BLaER1 treated with 17β-estradiol and CSF1 and Interleukin-3, amounts not matched to agents 10 nM and 100 nM (cell line): ENCODE measurements around the gene SEMA5A.

Source experiments
- H3K27ac ChIP-seq, 11 experiments: shearing (Covaris generic); formaldehyde crosslinking; 2 replicates each; pipeline ENCODE4 v1.8.1; 2022
- H3K27me3 ChIP-seq, 11 experiments: shearing (Covaris generic); formaldehyde crosslinking; 2 replicates each; pipeline ENCODE4 v1.8.1; 2022
- H3K36me3 ChIP-seq, 11 experiments: shearing (Covaris generic); formaldehyde crosslinking; 2 replicates each; pipeline ENCODE4 v1.8.1; 2022
- H3K4me1 ChIP-seq, 10 experiments: shearing (Covaris generic); formaldehyde crosslinking; 2 replicates each; pipeline ENCODE4 v1.8.1; 2022
- H3K4me2 ChIP-seq, 11 experiments: shearing (Covaris generic); formaldehyde crosslinking; 2 replicates each; pipeline ENCODE4 v1.8.1; 2022
- H3K4me3 ChIP-seq, 10 experiments: shearing (Covaris generic); formaldehyde crosslinking; 2 replicates each; pipeline ENCODE4 v1.8.1; 2022
- H3K9ac ChIP-seq, 11 experiments: shearing (Covaris generic); formaldehyde crosslinking; 2 replicates each; pipeline ENCODE4 v1.8.1; 2022
- H3K9me3 ChIP-seq, 11 experiments: shearing (Covaris generic); formaldehyde crosslinking; replicated peaks in 1 of 11; 2 replicates each; pipeline ENCODE4 v1.8.1; 2022
- H4K20me1 ChIP-seq, 11 experiments: shearing (Covaris generic); formaldehyde crosslinking; 2 replicates each; pipeline ENCODE4 v1.8.1; 2022
- Cebpa-rat ChIP-seq, 11 experiments: shearing (Covaris generic); IDR thresholded peaks; 2 replicates each; pipeline ENCODE4 v1.8.1; 2022

The SEMA5A gene

DNA sequence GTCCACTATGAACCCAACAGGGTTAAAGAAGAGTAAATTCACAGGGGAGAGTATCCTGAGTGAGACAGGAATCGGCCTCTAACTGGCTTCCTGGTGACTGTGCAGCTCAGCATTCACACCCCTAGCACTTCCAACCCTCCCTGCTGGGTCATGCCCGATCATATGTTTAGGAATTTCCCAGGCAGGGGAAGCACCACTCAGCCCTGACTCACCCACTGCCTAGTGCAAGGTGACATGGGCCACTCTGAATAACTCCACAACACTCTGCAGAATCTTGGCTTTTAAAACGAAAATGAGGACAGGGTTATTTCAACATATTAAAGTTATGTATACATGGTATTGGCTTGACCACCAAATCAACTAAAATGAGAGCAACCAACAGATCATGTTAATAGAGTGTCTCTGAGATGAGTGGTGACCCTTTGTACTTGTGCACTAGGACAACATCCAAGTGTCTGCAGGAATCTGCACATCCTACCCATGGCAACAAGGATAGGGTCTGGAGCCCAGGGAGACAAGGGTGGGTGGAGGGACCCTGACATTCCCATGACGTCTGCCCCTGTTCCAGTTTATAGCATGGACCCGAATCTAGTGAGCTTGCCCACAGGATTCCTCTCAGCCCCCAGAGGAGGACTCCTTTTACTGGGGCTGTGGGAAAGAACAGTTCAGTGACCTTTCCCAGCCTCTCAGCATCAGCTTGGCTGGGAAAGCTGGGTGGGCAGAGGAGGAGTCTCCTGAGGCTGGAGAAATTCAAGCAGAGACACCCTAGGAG is 485.8 kb downstream of the SEMA5A start:
- Histone ChIP-seq H3K4me3 (no peak overlapping the region), H3K4me2 (peak overlapping the region in 10 of 11 experiments; percentile 6 to 89 (median 62); a peak in 15 of 22 replicates), H3K27me3 (no peaks in the 10 kb centered on the region), H3K36me3 (no peaks in the 10 kb centered on the region), H3K27ac (peak overlapping the region in 2 of 11 experiments; percentile 3 to 13; a peak in 1 of 22 replicates), H4K20me1 (no peaks in the 10 kb centered on the region; a peak in 1 of 22 replicates), H3K4me1 (peaks cover 5 to 91% (median 68%) of the 10 kb centered on the region in 10 experiments; a peak in 17 of 20 replicates), H3K9ac (no peak overlapping the region), H3K9me3 (peaks cover 0 to 8% (median 5%) of the 10 kb centered on the region in 11 experiments; a peak in 6 of 22 replicates)
- no peak for TF ChIP-seq Cebpa-rat (IDR thresholded peaks at IDR 0.05)

DNA sequence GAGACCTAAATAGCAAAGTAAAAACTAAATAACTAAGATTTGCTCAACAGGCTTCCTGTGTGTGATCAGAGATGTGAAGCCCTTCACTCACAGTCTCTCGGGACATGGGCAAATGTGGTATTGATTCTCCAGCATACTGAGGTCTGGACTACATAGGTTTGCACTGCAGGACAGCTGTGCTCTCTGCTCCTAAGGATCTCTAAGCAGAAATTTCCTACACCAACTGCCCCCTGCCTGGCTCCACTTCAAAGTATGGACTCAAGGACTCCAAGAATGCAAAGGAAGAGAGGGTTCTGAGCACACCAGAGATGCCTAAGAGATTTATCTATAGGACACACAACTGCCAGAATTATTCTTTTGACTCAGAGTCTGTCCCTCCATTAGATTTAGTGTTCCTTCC is 487.2 kb downstream of the SEMA5A start:
- Histone ChIP-seq H3K4me2 (peak overlapping the region in 9 of 11 experiments; percentile 4 to 89 (median 62); a peak in 15 of 22 replicates), H3K9me3 (peaks cover 0 to 8% (median 0%) of the 10 kb centered on the region in 11 experiments; a peak in 4 of 22 replicates), H3K9ac (peak overlapping the region in 2 of 11 experiments; percentile 16 to 33; a peak in 1 of 22 replicates)

DNA sequence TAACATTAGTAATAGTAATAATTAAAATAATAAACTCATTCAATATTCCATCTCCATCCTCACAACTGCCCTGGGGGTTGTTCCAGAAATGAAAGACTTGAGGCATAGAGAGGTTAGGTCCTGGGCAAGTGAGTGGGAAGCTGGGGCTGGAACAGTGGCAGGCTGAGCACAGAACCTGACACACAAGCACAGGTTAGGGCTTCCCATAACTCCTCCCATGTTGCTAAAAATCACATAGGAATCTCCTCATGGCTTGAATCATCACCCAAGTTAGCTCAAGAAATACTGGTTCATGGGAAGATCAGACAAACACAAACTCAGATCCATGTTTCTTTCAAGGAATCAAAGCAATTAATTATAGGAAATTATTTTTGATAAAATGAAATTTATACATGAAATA is 487.7 kb downstream of the SEMA5A start:
- peaks cover 0 to 12% (median 0%) of the 10 kb centered on the region in 11 experiments; a peak in 4 of 22 replicates for H3K9me3 ChIP-seq
- H3K36me3 ChIP-seq = peaks cover 0 to 8% (median 0%) of the 10 kb centered on the region in 11 experiments; a peak in 4 of 22 replicates
- peak overlapping the region in 8 of 11 experiments; percentile 37 to 89 (median 70); a peak in 13 of 22 replicates for H3K4me2 ChIP-seq
- H3K4me3 ChIP-seq = no peak overlapping the region; a peak in 1 of 20 replicates
- H3K9ac ChIP-seq = no peak overlapping the region; a peak in 1 of 22 replicates
- H3K27me3 ChIP-seq = no peaks in the 10 kb centered on the region
- H3K4me1 ChIP-seq = peaks cover 5 to 84% (median 57%) of the 10 kb centered on the region in 10 experiments; a peak in 17 of 20 replicates
- no peaks in the 10 kb centered on the region; a peak in 1 of 22 replicates for H4K20me1 ChIP-seq
- no peak for TF ChIP-seq Cebpa-rat (IDR thresholded peaks at IDR 0.05)
- peak overlapping the region in 3 of 11 experiments; percentile 20 to 48 (median 34); a peak in 6 of 22 replicates for H3K27ac ChIP-seq

More for the DNA sequence above, 487.2 kb downstream of the SEMA5A start:
- Histone ChIP-seq H4K20me1 (no peaks in the 10 kb centered on the region; a peak in 1 of 22 replicates), H3K27ac (peak overlapping the region in 3 of 11 experiments; percentile 20 to 48 (median 34); a peak in 4 of 22 replicates), H3K4me1 (peaks cover 5 to 89% (median 62%) of the 10 kb centered on the region in 10 experiments; a peak in 17 of 20 replicates), H3K36me3 (peaks cover 0 to 3% (median 0%) of the 10 kb centered on the region in 11 experiments; a peak in 2 of 22 replicates), H3K27me3 (no peaks in the 10 kb centered on the region), H3K4me3 (no peak overlapping the region; a peak in 1 of 20 replicates)
- TF ChIP-seq Cebpa-rat (IDR thresholded peaks at IDR 0.05) = no peak

DNA sequence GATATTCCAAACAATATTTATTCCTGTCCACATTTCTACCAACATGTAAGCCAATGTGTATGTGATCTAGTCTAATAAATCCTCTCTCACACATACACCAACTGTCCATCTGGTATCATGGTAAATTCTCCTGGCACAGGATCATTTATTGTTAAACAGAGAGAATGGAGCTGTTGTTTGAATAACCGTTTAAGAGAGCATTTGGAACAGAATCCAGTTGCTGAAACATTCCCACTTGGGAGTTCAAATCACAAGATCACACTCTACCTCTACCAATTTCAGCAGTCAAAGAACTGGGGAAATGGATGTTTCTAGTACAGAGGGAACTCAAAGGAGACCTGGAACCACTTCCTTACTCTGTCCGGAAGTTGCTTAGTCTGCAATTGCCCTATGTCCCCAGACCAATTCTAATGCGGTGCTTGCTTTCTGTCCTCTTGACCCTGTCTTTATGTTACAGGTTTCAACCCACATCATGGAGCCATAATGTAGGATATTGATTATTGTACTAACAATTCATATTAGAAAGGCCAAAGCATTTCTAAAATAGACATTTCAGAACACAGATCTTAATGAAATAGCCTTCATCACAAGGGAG is 488.4 kb downstream of the SEMA5A start:
- H3K9me3 ChIP-seq = peaks cover 0 to 14% (median 0%) of the 10 kb centered on the region in 11 experiments; a peak in 4 of 22 replicates

DNA sequence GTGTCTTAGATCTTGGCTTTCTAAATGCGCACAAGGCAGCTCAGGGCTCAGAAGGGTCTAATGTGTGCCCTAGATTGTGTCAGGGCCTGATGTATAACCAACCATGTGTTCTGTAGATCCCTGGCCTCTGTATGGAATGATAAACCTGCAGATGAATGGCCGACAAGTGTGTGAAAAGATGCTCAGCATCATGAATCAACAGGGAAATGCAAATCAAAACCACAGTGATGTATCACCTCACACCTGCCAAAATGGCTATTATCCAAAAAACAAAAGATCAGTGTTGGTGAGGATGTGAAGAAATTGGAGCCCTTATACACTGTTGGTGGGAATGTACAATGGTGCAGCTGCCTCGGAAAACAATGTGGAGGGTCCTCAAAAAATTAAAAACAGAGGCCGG is 489.8 kb downstream of the SEMA5A start:
- no peak for TF ChIP-seq Cebpa-rat (IDR thresholded peaks at IDR 0.05)
- H3K27ac ChIP-seq = no peak overlapping the region
- H3K27me3 ChIP-seq = no peaks in the 10 kb centered on the region
- H3K36me3 ChIP-seq = peaks cover 0 to 27% (median 0%) of the 10 kb centered on the region in 11 experiments; a peak in 6 of 22 replicates
- H3K9me3 ChIP-seq = peaks cover 0 to 17% (median 0%) of the 10 kb centered on the region in 11 experiments; a peak in 3 of 22 replicates
- peaks cover 0 to 63% (median 36%) of the 10 kb centered on the region in 10 experiments; a peak in 15 of 20 replicates for H3K4me1 ChIP-seq
- no peak overlapping the region for H3K4me3 ChIP-seq
- H3K4me2 ChIP-seq = 0 out of 22 replicates have a peak overlapping the region, but pooled peaks of 1 of the 11 experiments have one; percentile 1
- no peaks in the 10 kb centered on the region; a peak in 1 of 22 replicates for H4K20me1 ChIP-seq
- no peak overlapping the region for H3K9ac ChIP-seq

More for the DNA sequence above, 488.4 kb downstream of the SEMA5A start:
- peak overlapping the region in 5 of 11 experiments; percentile 62 to 89 (median 79); a peak in 10 of 22 replicates for H3K4me2 ChIP-seq
- peak overlapping the region in 1 of 11 experiments; percentile 48; a peak in 1 of 22 replicates for H3K27ac ChIP-seq
- no peak overlapping the region for H3K4me3 ChIP-seq
- no peaks in the 10 kb centered on the region; a peak in 1 of 22 replicates for H4K20me1 ChIP-seq
- peaks cover 0 to 14% (median 0%) of the 10 kb centered on the region in 11 experiments; a peak in 5 of 22 replicates for H3K36me3 ChIP-seq
- H3K27me3 ChIP-seq = no peaks in the 10 kb centered on the region
- peaks cover 0 to 78% (median 50%) of the 10 kb centered on the region in 10 experiments; a peak in 16 of 20 replicates for H3K4me1 ChIP-seq
- no peak for TF ChIP-seq Cebpa-rat (IDR thresholded peaks at IDR 0.05)
- no peak overlapping the region for H3K9ac ChIP-seq

DNA sequence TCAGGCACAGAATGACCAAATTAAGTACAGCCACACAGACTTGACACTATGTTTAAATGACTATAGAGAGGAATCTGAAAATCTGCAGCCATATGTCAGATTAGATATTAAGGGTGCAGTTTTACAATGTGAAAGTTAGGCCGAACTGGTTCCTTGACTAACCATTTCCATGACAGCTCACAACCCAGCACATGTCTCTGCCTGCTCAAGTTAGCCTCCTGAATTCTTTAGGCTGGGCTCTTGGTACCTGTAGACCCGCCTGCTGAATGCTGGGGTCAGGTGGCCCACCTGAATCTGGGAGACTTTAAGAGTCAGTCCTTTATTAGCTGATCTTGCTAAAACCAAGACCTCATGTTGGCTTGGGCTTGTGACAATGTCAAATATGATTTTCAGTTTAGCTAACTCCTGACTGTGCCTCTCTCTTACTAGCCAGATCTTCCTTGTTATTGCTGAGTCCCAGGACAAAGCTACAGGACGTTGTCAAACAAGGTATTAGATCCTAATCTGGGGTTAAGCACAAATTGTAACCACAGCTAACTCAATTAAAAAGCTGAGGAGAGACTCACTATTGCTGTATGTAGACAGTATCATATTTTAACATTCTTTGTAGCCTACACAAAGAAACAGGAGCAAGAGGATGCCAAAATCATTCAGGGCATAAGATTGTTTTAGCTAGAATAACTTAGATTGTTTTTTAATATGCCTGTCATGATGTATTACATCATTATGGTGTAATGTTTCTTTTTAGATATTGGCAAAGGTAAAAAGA is 490.9 kb downstream of the SEMA5A start:
- Histone ChIP-seq H3K4me1 (peaks cover 0 to 53% (median 25%) of the 10 kb centered on the region in 10 experiments; a peak in 15 of 20 replicates), H3K9me3 (peaks cover 0 to 24% (median 0%) of the 10 kb centered on the region in 11 experiments; a peak in 4 of 22 replicates)

DNA sequence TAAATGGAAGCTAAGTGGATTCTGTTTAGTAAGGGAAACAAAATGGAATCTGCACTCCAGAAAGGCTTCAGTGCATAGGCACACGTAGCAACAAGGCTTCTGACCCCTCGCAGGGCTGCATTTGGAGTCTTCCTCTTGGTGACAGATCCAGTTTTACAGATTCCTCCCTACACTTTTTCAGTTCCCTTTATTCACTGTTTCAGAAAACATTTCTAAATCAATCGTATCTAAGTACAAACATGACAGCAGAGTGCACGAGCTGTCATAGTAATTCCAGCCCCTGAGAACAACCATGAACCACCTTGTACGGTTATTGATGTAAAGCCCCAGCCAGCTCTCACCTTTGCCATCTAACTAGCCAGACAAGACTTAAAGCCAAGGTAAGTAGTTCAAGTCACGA is 491.6 kb downstream of the SEMA5A start:
- Histone ChIP-seq H3K4me2 (peak overlapping the region in 6 of 11 experiments; percentile 1 to 29 (median 22); a peak in 6 of 22 replicates), H3K27ac (no peak overlapping the region), H3K9ac (no peak overlapping the region), H3K4me3 (no peak overlapping the region), H3K36me3 (peaks cover 0 to 38% (median 9%) of the 10 kb centered on the region in 11 experiments; a peak in 7 of 22 replicates), H3K9me3 (peaks cover 0 to 26% (median 0%) of the 10 kb centered on the region in 11 experiments; a peak in 4 of 22 replicates), H3K27me3 (no peaks in the 10 kb centered on the region), H4K20me1 (no peaks in the 10 kb centered on the region), H3K4me1 (peaks cover 0 to 46% (median 18%) of the 10 kb centered on the region in 10 experiments; a peak in 15 of 20 replicates)
- no peak for TF ChIP-seq Cebpa-rat (IDR thresholded peaks at IDR 0.05)

More for the DNA sequence above, 490.9 kb downstream of the SEMA5A start:
- H3K36me3 ChIP-seq = peaks cover 0 to 35% (median 6%) of the 10 kb centered on the region in 11 experiments; a peak in 7 of 22 replicates
- H3K27me3 ChIP-seq = no peaks in the 10 kb centered on the region
- H3K4me2 ChIP-seq = peak overlapping the region in 4 of 11 experiments; percentile 3 to 29 (median 22); a peak in 4 of 22 replicates
- no peak overlapping the region for H3K9ac ChIP-seq
- no peaks in the 10 kb centered on the region for H4K20me1 ChIP-seq
- H3K4me3 ChIP-seq = no peak overlapping the region
- no peak for TF ChIP-seq Cebpa-rat (IDR thresholded peaks at IDR 0.05)
- H3K27ac ChIP-seq = no peak overlapping the region
